HEK293T (cell line): ENCODE results near the gene CLCN3.

Experiments used
- CTBP1 ChIP-seq: fragments of 450-650 bp; IDR thresholded peaks from 2 replicates; pipeline ENCODE4 v1.6.1; 2016; ENCODE audit warnings: borderline replicate concordance
- PKNOX1 ChIP-seq: fragments of 450-650 bp; IDR thresholded peaks from 2 replicates; pipeline ENCODE4 v1.6.1; 2016
- SP1 ChIP-seq: fragments of 450-650 bp; IDR thresholded peaks from 2 replicates; pipeline ENCODE4 v1.6.1; 2017

- TF ChIP-seq SP1 (no peak), CTBP1 (no peak), PKNOX1 (peak; percentile 76)
Measured at GRCh38 chr4:169583563-169583962, 36.8 kb upstream of the CLCN3 start.
